Dermis microvascular lymphatic vessel endothelial cell (primary cell): ENCODE results near the gene COL20A1. TPM values are rescaled to one million over a fixed set of nuclear protein-coding genes. Genes with fewer than 3 reads are reported as not detected.

Experiments
- DNase-seq, 2 donors: peaks; one replicate each; pipeline versions ENCODE4 v3.0.0 to v3.0.0-alpha.2; 2010; ENCODE audit warnings: low read depth in 2 of 2
- total RNA-seq: library from RNA; depleted of rRNA; stranded (reverse); fragments of >200 nt; gene quantifications from 2 replicates; pipeline ENCODE4 v1.2.1, GENCODE V29; 2014

COL20A1 gene
- total RNA-seq, 1 donor from 2014 or later = not detected

- DNase-seq = no peak
These were observed 55.2 kb downstream of the COL20A1 start for GRCh38 chr20:63347950-63348827.

- no peak for DNase-seq
These were observed 56.0 kb downstream of the COL20A1 start for GRCh38 chr20:63348828-63349515.

- DNase-seq = no peak
These were observed 56.5 kb downstream of the COL20A1 start for GRCh38 chr20:63349516-63349895.

GRCh38 chr20:63350196-63350595 is 57.2 kb downstream of the COL20A1 start:
- no peak for DNase-seq

GRCh38 chr20:63350597-63351325 is 57.8 kb downstream of the COL20A1 start:
- DNase-seq = no peak

- no peak for DNase-seq
These were observed 58.3 kb downstream of the COL20A1 start for GRCh38 chr20:63351326-63351700.

GRCh38 chr20:63351811-63352591 is 59.0 kb downstream of the COL20A1 start:
- DNase-seq = no peak

- no peak for DNase-seq
These were observed 59.8 kb downstream of the COL20A1 start for GRCh38 chr20:63352811-63353221.

GRCh38 chr20:63354636-63355350 is 61.8 kb downstream of the COL20A1 start:
- DNase-seq = no peak

- DNase-seq = no peak
These were observed 62.9 kb downstream of the COL20A1 start for GRCh38 chr20:63355781-63356295.

- no peak for DNase-seq
These were observed 63.5 kb downstream of the COL20A1 start for GRCh38 chr20:63356511-63356910.

GRCh38 chr20:63356931-63357879 is 64.2 kb downstream of the COL20A1 start:
- no peak for DNase-seq

- DNase-seq = no peak
These were observed 65.2 kb downstream of the COL20A1 start for GRCh38 chr20:63357921-63358905.

GRCh38 chr20:63359164-63359934 is 66.4 kb downstream of the COL20A1 start:
- DNase-seq = no peak

- DNase-seq = no peak
These were observed 67.2 kb downstream of the COL20A1 start for GRCh38 chr20:63359937-63360849.

GRCh38 chr20:63360850-63361518 is 68.0 kb downstream of the COL20A1 start, which contains the start of gene CHRNA4:
Gene CHRNA4 (minus strand): TSS chr20:63361349. CDS start chr20:63361165, 184 bp downstream.
- DNase-seq = no peak
